PC-9 (cell line): ENCODE measurements around the gene KRT77.

Source experiments
- CTCF ChIP-seq: fragments of 200-600 bp; sonication (generic); conservative IDR thresholded peaks from 2 replicates; pipeline ENCODE4 v1.6.1; 2017; ENCODE audit warnings: mixed run types, antibody characterized with exemption, mild to moderate bottlenecking, moderate library complexity
- EZH2 ChIP-seq: fragments of 200-600 bp; sonication (generic); IDR thresholded peaks from 2 replicates; pipeline ENCODE4 v1.8.0; 2017; ENCODE audit warnings: antibody characterized with exemption, low read depth

- TF ChIP-seq CTCF, result no peak
- no peak for TF ChIP-seq EZH2
Observed at GRCh38 chr12:52720365-52720886, 17.1 kb upstream of the KRT77 start.
